ENCODE measurements around the gene GPR149. TPM values are rescaled to one million over a fixed set of nuclear protein-coding genes. Genes with fewer than 3 reads are reported as not detected.

Gene GPR149
- polyA plus RNA-seq, 1 donor from 2014 or later, result 10.7 TPM

- no peak overlapping the region for H3K27ac ChIP-seq (ENCODE audit: low read length)
- TF ChIP-seq EZH2 (IDR thresholded peaks at IDR 0.05; ENCODE audit: borderline replicate concordance, insufficient read depth, low read length, poor library complexity, severe bottlenecking), result no peak
- TF ChIP-seq, protein P1, sequence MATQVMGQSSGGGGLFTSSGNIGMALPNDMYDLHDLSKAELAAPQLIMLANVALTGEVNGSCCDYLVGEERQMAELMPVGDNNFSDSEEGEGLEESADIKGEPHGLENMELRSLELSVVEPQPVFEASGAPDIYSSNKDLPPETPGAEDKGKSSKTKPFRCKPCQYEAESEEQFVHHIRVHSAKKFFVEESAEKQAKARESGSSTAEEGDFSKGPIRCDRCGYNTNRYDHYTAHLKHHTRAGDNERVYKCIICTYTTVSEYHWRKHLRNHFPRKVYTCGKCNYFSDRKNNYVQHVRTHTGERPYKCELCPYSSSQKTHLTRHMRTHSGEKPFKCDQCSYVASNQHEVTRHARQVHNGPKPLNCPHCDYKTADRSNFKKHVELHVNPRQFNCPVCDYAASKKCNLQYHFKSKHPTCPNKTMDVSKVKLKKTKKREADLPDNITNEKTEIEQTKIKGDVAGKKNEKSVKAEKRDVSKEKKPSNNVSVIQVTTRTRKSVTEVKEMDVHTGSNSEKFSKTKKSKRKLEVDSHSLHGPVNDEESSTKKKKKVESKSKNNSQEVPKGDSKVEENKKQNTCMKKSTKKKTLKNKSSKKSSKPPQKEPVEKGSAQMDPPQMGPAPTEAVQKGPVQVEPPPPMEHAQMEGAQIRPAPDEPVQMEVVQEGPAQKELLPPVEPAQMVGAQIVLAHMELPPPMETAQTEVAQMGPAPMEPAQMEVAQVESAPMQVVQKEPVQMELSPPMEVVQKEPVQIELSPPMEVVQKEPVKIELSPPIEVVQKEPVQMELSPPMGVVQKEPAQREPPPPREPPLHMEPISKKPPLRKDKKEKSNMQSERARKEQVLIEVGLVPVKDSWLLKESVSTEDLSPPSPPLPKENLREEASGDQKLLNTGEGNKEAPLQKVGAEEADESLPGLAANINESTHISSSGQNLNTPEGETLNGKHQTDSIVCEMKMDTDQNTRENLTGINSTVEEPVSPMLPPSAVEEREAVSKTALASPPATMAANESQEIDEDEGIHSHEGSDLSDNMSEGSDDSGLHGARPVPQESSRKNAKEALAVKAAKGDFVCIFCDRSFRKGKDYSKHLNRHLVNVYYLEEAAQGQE (IDR thresholded peaks at IDR 0.05; ENCODE audit: borderline replicate concordance), result peak; percentile 48
- no peak for TF ChIP-seq MXI1 (conservative IDR thresholded peaks at IDR 0.05; ENCODE audit: poor library complexity, severe bottlenecking)
- TF ChIP-seq RAD21 (conservative IDR thresholded peaks at IDR 0.05), result no peak
- no peak overlapping the region for H3K4me2 ChIP-seq (ENCODE audit: low read length)
- H3F3A ChIP-seq (ENCODE audit: insufficient read depth, low read length, poor library complexity, severe bottlenecking), result no peaks in the 10 kb centered on the region
- H3K4me3 ChIP-seq (ENCODE audit: low read length), result no peak overlapping the region
- H3K9me3 ChIP-seq (ENCODE audit: low read length), result no peaks in the 10 kb centered on the region
- no peaks in the 10 kb centered on the region for H3K36me3 ChIP-seq (ENCODE audit: insufficient read depth, low read length)
- no peaks in the 10 kb centered on the region for H3K27me3 ChIP-seq (ENCODE audit: insufficient read depth, low read depth, low read length)
- no peaks in the 10 kb centered on the region for H4K20me1 ChIP-seq (ENCODE audit: insufficient read depth)
- H3K79me2 ChIP-seq (replicated peaks; ENCODE audit: insufficient read depth, low read length), result no peaks in the 10 kb centered on the region
- H3K9ac ChIP-seq (ENCODE audit: low read length), result no peak overlapping the region
- no peak overlapping the region for H2AFZ ChIP-seq (ENCODE audit: low read depth, low read length)
- no peaks in the 10 kb centered on the region for H3K9me2 ChIP-seq (ENCODE audit: insufficient read depth, low read length)
Measured at GRCh38 chr3:154421083-154421482, 8.9 kb downstream of the GPR149 start.

- Histone ChIP-seq H3K9me3 (ENCODE audit: low read length) (no peaks in the 10 kb centered on the region), H3K9me2 (ENCODE audit: insufficient read depth, low read length) (no peaks in the 10 kb centered on the region), H3K27ac (ENCODE audit: low read length) (no peak overlapping the region), H3K4me3 (ENCODE audit: low read length) (no peak overlapping the region), H3K36me3 (ENCODE audit: insufficient read depth, low read length) (no peaks in the 10 kb centered on the region), H3F3A (ENCODE audit: insufficient read depth, low read length, poor library complexity, severe bottlenecking) (no peaks in the 10 kb centered on the region), H2AFZ (ENCODE audit: low read depth, low read length) (no peak overlapping the region), H3K9ac (ENCODE audit: low read length) (no peak overlapping the region), H3K79me2 (replicated peaks; ENCODE audit: insufficient read depth, low read length) (no peaks in the 10 kb centered on the region), H3K4me2 (ENCODE audit: low read length) (no peak overlapping the region), H4K20me1 (ENCODE audit: insufficient read depth) (no peaks in the 10 kb centered on the region), H3K27me3 (ENCODE audit: insufficient read depth, low read depth, low read length) (no peaks in the 10 kb centered on the region)
- TF ChIP-seq MXI1 (conservative IDR thresholded peaks at IDR 0.05; ENCODE audit: poor library complexity, severe bottlenecking) (no peak), EP300 (conservative IDR thresholded peaks at IDR 0.05; ENCODE audit: poor library complexity, severe bottlenecking) (no peak), CTCF (IDR thresholded peaks at IDR 0.05; ENCODE audit: poor library complexity, severe bottlenecking) (no peak), SMC3 (conservative IDR thresholded peaks at IDR 0.05; ENCODE audit: poor library complexity) (no peak), EZH2 (IDR thresholded peaks at IDR 0.05; ENCODE audit: borderline replicate concordance, insufficient read depth, low read length, poor library complexity, severe bottlenecking) (no peak), TAF1 (IDR thresholded peaks at IDR 0.05; ENCODE audit: low read depth) (no peak), POLR2AphosphoS5 (IDR thresholded peaks at IDR 0.05) (no peak), RAD21 (conservative IDR thresholded peaks at IDR 0.05) (no peak)
- TF ChIP-seq, protein P1 (IDR thresholded peaks at IDR 0.05; ENCODE audit: borderline replicate concordance), result no peak
Measured at GRCh38 chr3:154398084-154398967, 31.7 kb downstream of the GPR149 start.

Measured in neural cell (in vitro differentiated cells).